ENCODE data around the gene KIF25.

Gene KIF25

DNA sequence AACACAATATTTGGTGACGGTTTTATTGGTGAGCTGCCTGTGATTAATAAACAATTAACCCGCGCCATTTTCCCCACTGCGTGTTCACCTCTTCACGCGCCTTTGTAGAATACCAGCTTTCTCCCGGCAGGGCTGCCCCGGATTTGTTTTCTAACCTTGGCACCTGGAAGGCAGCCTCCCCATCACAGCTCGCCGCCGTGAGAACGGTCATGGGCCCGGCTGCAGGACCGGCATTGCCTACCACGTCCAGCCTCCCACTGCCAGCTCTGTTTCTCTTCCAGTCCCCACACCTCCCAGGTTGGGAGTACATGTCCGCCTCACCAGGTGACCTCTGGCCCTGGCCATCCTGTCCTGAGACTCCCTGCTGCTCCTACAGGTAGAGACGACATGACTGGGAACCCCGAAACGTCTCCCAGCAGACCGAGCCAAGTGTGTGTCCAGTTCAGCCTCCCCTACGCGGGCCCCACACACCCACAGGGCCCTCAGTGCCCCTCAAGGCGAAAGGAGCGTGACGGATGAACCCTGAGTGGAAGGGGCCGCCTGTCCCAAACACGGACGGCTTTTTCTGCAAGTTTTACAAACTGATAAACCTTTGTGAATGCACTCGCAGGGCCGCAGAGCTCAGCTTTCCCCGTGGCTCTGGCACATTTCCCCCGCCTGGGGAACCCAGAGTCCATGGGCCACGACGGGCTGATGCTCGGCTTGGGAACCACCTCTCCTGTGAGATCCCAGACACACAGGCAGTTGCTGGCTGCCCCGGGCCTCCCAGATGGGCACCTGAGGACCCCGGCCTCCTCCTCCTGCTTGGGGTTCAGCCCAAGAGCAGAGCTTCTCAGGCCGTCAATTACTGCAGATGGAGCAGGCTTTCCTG lies 55.9 kb downstream of the KIF25 start:
- DNase-seq: no peak

DNA sequence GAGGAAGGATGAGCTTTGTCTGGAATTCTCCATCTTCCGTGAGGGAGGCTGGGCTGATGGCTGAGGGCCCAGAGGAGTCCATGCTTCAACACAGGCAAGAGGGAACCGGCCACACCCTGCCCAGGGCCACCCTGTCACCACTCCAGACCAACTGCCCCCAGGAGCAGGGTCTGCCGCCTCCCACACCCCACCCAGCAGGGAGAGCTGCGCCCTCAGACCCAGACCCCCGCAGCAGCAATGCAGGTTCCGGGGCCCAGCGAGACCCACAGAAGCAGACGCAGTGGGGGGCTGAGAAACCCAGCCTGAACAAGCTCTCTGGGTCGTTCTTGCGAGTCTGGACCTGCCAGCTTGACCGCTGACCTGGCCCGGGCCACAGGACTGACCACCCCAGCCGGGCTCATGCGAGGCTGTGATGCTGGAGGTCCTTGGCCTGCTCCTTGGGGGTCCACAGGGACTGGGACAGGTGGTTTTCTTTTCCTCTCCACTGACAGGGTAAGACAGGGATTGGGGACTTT lies 56.5 kb downstream of the KIF25 start:
- DNase-seq: no peak

DNA sequence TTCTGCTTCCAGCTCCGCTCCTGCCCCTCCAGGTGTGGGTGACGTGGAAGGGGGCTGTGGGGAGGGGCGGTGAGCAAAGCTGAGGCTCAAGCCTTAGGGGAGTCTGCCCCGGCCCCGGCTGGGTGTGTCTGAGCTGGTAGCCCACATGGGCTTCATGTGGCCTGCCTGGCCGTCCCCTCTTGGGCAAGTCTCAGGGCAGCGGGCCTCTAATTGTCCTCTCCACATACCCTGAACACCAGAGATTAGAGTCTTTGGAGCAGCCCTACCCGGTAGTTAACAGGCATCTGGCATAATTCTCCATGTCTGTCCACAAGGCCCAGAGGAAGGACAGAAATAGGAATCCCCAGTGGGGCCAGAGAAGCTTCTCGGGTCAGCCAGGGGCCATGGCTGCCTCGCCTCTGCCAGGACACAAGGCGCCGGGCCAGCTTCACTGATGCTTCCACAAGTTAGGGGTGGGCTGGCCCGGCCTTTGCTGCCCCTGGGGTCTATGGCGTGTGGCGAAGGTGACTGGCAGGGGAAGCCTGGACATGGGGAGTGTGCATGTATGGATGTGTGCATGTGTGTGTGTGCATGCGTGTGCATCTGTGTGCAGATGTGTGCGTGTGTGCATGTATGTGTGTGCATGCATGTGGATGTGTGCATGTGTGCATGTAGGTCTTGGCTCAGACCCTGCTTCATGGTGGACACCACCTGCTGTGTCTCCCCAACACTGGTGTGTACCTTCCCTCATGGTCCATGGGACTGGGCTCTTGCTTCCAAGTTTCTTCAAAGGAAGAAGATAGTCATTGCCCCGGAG lies 57.5 kb downstream of the KIF25 start:
- DNase-seq: no peak

DNA sequence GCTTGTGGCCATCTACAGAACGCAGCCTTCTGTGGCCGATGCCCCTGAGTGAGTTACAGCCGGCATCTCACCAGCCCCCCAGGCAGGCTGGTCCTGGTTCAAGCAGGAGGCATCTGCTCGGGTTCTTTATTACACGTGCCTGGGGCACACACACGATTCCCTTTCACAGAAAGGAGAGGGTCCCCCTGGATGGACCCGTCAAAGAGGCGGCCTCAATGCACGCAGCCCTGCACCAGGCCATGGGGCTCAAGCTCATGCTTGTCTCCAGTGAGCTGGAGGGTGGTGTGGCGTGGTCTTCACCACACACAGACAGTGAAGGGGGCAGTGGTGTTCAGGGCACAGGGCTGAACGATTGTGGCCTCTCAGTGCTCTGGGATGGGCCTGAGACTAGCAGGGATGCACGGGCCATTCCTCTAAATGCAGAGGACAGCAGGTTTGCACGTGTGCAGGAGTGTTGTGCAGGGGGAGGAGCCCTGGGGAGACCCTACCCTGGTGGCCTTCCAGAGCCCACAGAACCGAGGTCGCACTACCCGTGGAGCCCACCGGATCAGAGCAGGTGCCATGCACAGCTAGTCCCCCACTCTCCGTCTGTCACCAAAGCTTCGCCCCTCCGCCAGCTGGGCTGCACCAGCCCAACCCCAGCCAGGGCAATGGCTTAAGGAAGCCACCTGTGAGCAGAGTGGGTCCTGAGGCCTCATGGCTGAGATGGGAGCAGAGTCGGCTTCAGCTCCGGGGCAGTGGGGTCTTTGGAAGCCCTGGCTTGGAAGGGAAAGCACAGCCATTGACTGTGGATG lies 58.4 kb downstream of the KIF25 start:
- no peak for DNase-seq

DNA sequence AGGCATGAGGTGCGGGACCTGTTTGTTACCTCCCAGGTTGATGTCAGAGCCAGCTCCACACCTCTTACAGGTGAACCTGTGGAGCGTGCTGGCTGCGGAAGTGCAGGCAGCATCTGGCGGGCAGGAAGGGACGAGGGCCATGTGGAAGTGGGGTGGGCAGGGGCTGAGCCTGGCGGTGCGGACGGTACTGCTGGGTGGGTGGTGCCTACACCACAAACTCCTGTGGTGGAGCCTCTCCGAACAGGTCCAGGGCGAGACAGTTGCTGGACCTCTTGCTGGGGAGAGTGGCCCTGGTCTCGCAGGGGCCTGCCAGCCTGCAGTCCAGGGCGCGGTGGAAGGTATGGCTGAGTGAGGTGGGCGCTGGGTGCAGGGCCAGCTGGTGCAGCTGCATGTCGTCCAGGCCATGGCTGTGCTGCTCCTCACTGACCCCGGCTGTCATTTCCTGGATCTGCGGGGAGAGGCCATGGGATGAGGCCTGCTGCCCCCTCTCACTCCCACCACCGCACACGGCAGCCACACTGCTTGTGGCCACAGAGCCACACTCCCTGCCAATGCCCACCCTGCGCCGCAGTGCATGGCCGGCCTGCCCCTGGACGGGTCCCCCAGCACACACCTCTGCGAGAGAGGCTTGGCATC lies 59.5 kb downstream of the KIF25 start:
- DNase-seq: no peak

DNA sequence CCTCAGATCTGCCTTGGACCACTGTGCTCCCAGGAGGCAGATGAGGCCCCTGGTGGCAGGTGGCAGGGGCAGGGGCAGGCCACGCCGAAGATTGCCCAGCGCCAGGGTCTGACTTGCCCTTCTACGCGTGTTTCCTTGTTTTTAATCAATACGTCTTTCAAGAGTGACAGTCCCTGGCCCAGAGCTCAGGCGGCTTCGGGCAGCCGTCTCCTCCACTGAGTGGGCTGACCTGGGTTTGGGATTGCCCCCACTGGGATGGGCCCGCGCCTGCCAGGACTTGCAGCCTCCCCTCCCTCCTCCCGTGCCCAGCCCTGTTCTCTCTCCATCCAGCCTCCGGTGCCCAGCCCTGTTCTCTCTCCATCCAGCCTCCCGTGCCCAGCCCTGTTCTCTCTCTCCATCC lies 60.4 kb downstream of the KIF25 start:
- DNase-seq: no peak

DNA sequence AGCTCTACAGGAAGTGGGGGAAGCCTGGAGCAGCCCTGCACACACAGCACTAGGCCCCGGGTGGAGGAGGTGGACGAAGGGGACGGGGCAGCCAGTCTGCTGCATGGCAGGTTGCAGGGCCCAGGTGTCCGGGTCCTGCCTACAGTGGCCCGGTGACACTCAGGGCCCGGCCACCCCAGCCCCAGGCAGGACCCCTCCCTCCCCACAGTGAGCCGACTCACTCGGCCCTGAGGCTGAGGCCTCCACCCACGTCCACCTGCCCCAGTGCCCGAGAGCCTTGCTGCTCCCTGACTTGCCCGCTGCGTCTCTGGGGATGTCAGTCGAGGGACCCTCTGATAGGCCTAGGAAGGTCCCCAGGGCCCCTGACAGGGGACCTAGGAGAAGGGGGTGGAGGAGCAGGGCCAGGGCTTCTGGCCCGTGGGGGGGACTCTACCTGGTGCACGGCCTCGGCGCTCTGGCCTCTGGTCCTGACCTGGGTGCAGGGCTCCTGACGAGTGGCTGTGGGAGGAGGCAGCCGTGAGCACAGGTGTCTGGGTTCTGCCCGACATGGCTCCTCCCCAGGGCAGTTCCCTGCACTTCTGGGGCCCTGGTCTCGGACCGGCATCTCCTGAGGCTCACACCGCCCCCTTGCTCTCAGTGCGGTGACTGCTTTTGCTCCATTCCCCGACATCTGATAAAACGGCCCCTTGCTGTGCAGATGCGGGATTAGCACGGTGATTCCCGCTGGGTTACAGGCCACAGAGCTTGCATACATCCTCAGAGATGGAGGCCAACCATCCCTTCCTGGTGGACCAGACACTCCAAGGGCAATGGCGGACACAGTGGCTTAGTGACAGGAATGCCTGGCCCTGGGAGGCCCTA lies 61.5 kb downstream of the KIF25 start:
- no peak for DNase-seq

DNA sequence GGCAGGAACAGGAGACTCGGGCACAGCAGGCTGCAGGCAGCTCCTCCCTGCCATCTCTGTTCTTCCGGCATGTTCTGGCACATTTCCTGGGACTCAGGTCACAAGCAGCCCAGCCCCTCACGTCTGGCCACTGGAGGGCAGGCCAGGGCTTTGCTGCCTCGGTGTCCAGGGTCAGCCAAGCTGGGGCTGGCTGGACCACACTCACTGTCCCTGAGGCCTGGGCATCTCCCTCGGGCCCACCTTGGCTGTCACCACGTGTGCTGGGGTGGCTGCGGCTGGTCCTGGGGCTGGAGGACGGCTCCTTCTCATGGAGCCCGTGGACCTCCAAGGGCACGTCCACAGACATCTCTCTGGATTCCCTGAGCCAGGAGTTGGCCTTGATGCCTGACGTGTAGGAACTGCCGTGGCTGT lies 63.1 kb downstream of the KIF25 start:
- no peak for DNase-seq

DNA sequence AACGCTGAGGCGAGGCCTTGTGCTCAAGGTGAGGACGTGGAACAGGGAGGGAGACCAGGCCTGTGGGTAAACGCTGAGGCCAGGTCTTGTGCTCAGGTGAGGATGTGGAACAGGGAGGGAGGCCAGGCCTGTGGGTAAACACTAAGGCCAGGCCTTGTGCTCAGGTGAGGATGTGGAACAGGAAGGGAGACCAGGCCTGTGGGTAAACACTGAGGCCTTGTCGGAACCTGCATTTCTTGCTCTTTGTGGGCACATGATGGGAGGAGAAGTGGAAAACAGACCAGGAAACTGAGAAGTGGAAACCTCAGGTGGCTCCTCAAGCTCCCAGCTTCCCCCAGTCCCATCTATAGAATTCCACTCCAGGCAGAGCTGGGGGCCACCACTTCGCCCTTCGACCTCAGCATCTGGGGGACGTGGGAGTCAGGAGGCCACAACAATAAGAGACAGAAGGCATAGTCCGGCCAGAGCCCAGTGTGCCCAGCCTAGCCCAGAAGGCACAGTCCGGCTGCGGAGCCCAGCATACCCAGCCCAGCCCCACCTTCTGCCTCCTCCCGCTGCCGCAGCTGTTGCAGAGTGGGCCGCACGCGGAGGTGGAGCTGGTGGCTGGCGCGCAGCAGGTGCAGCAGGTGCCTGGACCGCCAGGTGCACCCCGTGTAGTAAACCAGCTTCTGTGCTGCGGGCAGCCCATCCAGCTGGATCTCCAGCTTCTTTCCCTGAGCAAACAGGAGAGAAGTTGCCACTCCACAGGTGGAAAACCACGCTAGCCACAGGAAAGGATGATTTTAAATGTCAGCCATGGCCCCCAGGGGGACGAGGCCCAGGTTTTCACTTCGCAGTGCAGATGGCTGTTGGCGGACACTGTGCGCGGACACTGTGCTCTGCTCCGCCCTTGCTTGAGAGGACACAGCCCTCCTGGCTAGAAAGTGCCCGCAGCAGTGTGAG lies 64.1 kb downstream of the KIF25 start:
- no peak for DNase-seq

DNA sequence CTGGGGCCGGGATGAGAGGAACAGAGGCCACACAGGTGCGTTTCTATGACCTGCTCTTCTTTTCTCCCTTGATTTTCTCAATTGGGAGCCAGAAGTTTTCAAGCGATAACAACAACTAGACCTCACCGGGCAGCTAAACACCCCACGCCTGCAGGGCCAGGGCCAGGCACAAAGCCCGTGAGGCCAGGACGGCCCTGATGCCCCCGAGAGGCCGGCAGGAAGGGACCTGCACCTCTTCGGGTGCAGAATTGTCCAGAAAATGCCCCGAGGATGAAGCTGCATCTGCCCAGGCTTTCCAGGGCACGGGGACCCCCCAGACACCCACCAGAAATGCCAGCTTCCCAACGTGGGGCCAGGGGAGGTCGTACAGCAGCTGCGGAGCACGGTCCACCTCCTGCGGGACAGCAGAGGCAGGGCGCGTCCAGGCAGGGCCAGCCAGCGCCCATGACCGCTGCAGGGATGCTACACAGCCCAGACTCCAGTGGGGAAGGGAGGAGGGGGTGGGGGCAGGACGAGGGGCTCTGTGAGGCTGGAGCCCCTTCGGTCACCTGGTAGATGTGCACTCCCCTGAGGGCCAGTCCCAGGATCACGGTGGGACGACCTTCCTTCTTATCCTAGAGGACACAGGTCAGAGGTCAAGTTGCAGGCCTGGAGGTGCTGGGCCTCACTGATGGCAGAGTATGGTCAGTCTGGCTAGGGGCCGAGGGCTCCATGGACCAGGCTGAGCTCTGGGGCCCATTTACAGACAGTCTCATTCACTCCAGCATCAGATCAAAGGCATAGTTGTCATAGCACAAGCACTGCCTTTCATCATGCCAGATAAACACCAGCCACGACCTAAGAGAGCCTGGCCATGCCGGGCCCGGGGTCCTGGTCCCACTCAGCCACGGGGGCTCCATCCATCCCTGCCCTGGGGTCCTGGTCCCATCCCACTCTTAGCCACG lies 65.1 kb downstream of the KIF25 start:
- DNase-seq: no peak

DNA sequence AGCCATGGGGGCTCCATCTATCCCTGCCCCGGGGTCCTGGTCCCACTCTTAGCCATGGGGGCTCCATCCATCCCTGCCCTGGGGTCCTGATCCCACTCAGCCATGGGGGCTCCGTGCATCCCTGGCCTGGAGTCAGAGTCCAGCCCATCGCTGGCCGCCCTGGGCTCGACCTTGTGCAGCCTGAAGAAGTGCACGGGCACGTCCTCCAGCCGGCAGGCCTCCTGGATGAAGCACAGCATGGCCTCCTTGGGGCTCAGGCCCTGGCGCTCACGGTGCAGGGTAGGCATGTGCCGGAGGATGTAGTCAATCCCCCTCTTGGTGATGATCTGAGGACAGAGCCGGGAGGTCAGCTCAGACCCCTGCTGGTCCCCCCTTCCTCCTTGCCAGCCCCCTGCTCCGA lies 66.0 kb downstream of the KIF25 start:
- DNase-seq: no peak

DNA sequence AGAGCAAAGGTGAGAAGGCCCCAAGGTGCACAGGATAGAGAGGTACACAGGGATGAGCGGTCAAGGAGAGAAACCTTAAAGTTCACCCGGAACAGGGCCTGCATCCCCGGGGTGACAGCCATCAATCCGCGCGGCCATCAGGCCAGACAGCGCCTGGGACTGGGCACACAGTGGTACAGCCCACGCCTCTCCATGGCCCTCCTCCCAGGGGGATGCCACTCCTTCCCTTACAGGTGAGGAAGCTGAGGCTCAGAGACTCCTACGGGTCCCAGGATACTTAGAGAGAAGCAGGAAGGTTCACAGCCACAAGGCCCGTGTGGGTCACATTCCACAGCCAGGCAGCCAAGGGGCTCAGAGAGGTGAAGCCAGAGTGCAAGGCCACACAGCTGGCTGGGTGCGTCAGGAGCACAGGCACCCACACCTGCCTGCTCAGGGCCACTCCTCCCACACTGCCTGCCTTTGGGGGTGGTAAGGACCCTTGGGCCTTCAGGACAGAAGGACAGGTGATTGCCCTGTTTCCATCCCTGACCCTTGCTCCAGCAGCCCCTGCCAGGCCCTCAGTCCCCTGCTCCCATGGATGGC lies 66.8 kb downstream of the KIF25 start:
- DNase-seq: no peak

DNA sequence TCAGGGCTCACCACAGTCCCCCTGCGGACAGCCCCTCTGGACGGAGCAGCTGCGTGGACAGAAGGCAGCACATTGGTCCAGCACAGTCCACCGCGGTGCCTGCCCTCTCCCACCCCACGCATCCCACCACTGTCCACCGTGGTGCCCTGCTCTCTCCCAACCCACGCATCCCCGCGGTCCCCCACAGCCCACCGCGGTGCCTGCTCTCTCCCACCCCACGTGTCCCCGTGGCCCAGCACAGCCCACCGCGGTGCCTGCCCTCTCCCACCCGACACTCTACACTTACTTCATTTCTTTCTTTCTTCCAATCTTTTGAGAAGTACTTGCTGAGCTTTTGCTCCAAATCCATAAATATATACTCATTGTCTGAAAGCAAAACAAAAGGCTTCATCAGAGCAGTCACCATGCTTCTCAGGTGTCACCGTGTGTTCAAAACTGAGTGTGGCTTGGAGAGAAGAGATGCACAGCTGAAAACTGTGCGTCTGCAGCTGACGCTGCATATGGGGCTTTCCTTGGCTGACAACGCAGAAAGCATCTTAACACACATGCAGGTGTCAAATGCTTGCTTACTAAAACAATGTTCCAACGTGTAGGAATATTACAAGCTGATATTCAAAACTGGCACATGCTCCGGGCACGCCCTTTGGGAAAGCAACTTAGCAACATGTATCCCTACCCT lies 69.7 kb downstream of the KIF25 start:
- no peak for DNase-seq

DNA sequence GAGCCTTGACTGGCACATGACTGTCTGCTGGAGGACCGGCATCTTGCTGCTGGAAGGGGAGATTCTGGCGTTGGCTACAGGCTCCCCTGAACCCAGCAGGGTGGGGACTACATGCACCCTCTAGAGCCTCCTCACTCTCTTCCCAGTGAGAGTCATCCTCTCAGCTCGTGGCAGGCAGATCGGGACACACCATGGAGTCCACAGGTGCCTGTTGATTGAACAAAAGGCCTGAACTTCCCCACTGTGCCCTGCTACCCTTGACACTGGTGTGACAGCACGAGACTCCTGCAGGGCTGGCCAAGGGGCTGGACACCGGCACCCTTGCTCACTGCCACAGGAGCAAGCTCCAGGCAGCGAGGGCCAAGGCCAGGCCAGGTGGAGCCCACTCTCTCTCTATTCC lies 73.3 kb downstream of the KIF25 start:
- no peak for DNase-seq

DNA sequence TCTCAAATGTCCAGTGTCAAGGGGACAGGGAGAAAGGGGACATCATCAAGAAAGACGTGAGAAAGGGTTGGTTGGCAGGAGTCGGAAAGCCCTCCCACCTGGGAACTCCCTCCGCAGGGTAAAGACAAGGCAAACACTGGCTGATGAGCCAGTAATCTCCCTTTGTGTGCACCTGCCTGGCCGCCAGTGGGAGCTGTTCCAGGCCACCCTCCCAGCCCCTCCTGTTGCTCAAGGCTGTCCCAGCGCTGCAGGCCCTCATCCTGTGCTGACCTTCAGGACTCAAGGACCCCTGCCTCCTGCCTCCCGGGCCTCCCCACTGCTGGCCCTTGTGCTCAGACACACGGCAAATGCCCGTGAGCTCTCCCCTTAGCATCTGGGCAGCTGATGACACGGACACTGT lies 74.1 kb downstream of the KIF25 start:
- no peak for DNase-seq

DNA sequence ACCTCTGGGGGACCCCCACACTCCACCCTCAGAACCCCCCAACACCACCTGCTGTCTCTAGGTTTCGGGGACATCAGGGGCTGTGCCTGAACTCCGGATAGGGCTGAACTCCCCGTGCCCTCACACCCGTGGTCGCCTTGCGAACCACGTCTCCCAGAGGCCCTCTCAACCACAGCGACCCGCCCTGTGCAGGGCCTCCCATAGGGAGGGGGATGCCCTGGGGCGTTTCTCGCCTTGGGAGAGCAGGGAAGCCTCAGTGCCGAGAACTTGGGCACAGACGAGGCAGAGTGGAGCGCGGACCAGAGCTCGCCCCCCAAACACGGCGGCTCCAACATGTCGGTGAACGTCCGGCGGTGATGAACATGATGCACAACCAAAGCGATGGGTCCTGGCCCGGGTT lies 74.8 kb downstream of the KIF25 start:
- DNase-seq: no peak

DNA sequence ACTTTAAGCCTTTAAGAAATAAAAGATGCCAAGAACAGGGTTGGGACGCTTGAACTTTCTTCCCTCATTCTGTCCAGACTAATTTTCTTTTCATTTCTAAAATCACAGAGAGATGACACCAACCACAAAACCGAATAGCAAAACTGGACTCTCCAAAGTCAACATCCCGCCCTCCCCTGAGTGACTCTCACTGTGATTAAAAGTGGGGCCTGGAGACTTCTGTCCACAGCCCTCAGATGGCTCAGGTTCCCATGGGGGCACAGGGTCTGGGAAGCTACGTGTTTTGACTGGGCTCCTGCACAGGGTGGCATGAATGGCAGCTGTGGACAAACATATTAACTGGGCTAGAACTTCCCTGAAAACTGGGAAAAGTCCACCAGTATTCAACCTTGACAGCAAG lies 75.3 kb downstream of the KIF25 start:
- no peak for DNase-seq

Data from activated CD8-positive, alpha-beta memory T cell treated with anti-CD3 and anti-CD28 coated beads for 24 hours (primary cell).